Measurements from ENCODE around the gene ATE1. TPM values are rescaled to one million over a fixed set of nuclear protein-coding genes. Genes with fewer than 3 reads are reported as not detected.

Gene ATE1
- total and polyA plus RNA-seq, 2 of the 4 experiments (the other 2 are of a cell fraction), result 6.4 to 27.8 TPM

DNA sequence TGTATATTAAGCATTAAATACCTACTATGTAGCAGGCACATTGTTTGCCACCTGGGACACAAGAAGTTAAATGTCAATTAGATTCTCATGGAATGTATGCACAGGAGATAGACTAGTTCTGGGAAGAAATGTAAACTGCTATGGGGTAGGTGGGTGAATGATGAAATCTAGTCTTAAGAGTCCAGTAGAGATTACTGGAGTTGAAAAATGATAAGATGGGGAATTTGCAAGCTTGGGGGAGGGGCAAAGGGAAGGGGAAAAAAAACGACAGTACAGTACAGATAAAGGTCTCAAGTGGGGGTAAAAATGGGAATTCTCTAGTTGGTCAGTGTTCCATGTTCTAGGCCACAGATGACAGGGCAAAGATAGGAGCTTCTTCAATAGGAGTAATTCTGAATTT is 94.4 kb downstream of the ATE1 start:
- Histone ChIP-seq H4K5ac (ENCODE audit: low read depth, low read length) (no peak overlapping the region), H2BK5ac (ENCODE audit: low read depth, low read length, poor library complexity, severe bottlenecking) (no peak overlapping the region), H3K14ac (replicated peaks; ENCODE audit: low read depth, low read length) (no peak overlapping the region), H3K4ac (ENCODE audit: low read depth, low read length) (no peak overlapping the region), H2BK120ac (ENCODE audit: low read depth, low read length) (no peak overlapping the region), H2BK15ac (ENCODE audit: low read depth, low read length) (no peak overlapping the region), H2AK9ac (replicated peaks; ENCODE audit: low read depth, low read length, poor library complexity) (no peak overlapping the region), H3K18ac (ENCODE audit: low read depth, low read length) (no peak overlapping the region), H3K27ac (ENCODE audit: insufficient read depth, low read length) (no peak overlapping the region), H4K91ac (ENCODE audit: insufficient read depth, low read depth, low read length) (no peak overlapping the region), H3K4me1 (ENCODE audit: control insufficient read depth, insufficient read depth, low read length) (no peaks in the 10 kb centered on the region), H3K56ac (ENCODE audit: extremely low read depth, insufficient read depth, low read length) (no peak overlapping the region), H2AK5ac (ENCODE audit: low read depth, low read length) (no peak overlapping the region), H3K9ac (ENCODE audit: low read depth, low read length) (no peak overlapping the region), H4K20me1 (ENCODE audit: insufficient read depth, low read length) (no peaks in the 10 kb centered on the region), H2AFZ (replicated peaks; ENCODE audit: low read length, poor library complexity) (no peak overlapping the region), H3K79me1 (ENCODE audit: low read depth in 1 of 2, low read length in 2 of 2) (0 out of 4 replicates have a peak, but pooled peaks cover 0 to 2% of the 10 kb centered on the region in 2 experiments), H3K23ac (ENCODE audit: low read depth, low read length) (no peak overlapping the region), H4K8ac (ENCODE audit: low read depth in 2 of 2, low read length in 2 of 2) (no peak overlapping the region), H3K9me1 (ENCODE audit: insufficient read depth, low read length) (peaks cover 3% of the 10 kb centered on the region; the same call in 1 of the 2 replicates), H3K36me3 (ENCODE audit: control insufficient read depth, insufficient read depth, low read length) (peaks cover 7% of the 10 kb centered on the region), H2BK20ac (ENCODE audit: low read depth, low read length) (no peak overlapping the region), H3K27me3 (ENCODE audit: control insufficient read depth, insufficient read depth, low read length) (no peaks in the 10 kb centered on the region), H3K4me3 (ENCODE audit: insufficient read depth, low read depth, low read length) (no peak overlapping the region), H3K9me3 (ENCODE audit: control insufficient read depth, insufficient read depth, low read length) (no peaks in the 10 kb centered on the region), H3K4me2 (ENCODE audit: low read depth, low read length) (no peak overlapping the region)
- dilution Hi-C loops (cut with HindIII; ENCODE audit: low sequenced_read_pairs, unreplicated experiment) (no loop called here), intact Hi-C loops (cut with micrococcal nuclease) (no loop called here), in situ Hi-C loops (cut with MboI; ENCODE audit: low sequenced_read_pairs) (no loop called here)
- no peak for TF ChIP-seq CHD1 (IDR thresholded peaks at IDR 0.05; ENCODE audit: low read depth, low read length)
- no peak for TF ChIP-seq ELK1 (IDR thresholded peaks at IDR 0.05; ENCODE audit: borderline replicate concordance, low read depth, low read length)
- TF ChIP-seq NFE2L2 (IDR thresholded peaks at IDR 0.05; ENCODE audit: low read depth, low read length), result no peak
- no peak for TF ChIP-seq BHLHE40 (IDR thresholded peaks at IDR 0.05; ENCODE audit: low read depth, low read length)
- TF ChIP-seq RCOR1 (IDR thresholded peaks at IDR 0.05; ENCODE audit: insufficient replicate concordance, low read length), result no peak
- no peak for TF ChIP-seq MXI1 (IDR thresholded peaks at IDR 0.05; ENCODE audit: borderline replicate concordance, low read depth, low read length)
- TF ChIP-seq, protein P1, sequence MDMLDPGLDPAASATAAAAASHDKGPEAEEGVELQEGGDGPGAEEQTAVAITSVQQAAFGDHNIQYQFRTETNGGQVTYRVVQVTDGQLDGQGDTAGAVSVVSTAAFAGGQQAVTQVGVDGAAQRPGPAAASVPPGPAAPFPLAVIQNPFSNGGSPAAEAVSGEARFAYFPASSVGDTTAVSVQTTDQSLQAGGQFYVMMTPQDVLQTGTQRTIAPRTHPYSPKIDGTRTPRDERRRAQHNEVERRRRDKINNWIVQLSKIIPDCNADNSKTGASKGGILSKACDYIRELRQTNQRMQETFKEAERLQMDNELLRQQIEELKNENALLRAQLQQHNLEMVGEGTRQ (IDR thresholded peaks at IDR 0.05; ENCODE audit: low read depth, low read length), result no peak
- no peak for TF ChIP-seq CTCF (conservative IDR thresholded peaks at IDR 0.05; ENCODE audit: low read depth, low read length)
- TF ChIP-seq POLR2A (IDR thresholded peaks at IDR 0.05; ENCODE audit: low read depth, low read length), result no peak
- no peak for TF ChIP-seq MAZ (IDR thresholded peaks at IDR 0.05; ENCODE audit: borderline replicate concordance, low read depth, low read length)
- no peak for TF ChIP-seq RAD21 (IDR thresholded peaks at IDR 0.05; ENCODE audit: low read length)
- no peak for TF ChIP-seq CEBPB (IDR thresholded peaks at IDR 0.05; ENCODE audit: low read depth, low read length)
- no peak for TF ChIP-seq RFX5 (IDR thresholded peaks at IDR 0.05; ENCODE audit: low read depth, low read length)
- TF ChIP-seq MAFK (IDR thresholded peaks at IDR 0.05; ENCODE audit: low read depth, low read length), result no peak
- TF ChIP-seq FOS (IDR thresholded peaks at IDR 0.05; ENCODE audit: low read depth, low read length), result no peak
- ATAC-seq (ENCODE audit: low read depth) (no peak), DNase-seq (no peak)
- CTCF ChIA-PET, result interaction anchor here (1.0 to 1.1 kb wide), 3 partner anchors 9 to 279 kb away, joined by 3 to 4 read pairs (median 3); no protein-coding TSS in a partner anchor
- POLR2A ChIA-PET (ENCODE audit: unreplicated experiment), result no interaction called here
- 29% methylated on average over 1 of the region's 1 CpG; no CpG with 5 or more reads in 1 of the 2 experiments for WGBS, 2 experiments (ENCODE audit: extremely low coverage in 2 of 2, insufficient read length in 1 of 2)
- no TSS peak for BruUV-seq (replicated peaks)
